ENCODE data around the gene PDP2.

PDP2 gene

GRCh38 chr16:66916518-66916917 lies 36.2 kb downstream of the PDP2 start:
- peaks cover 0 to 15% (median 12%) of the 10 kb centered on the region in 5 experiments for H3K27me3 ChIP-seq (replicated peaks in 2 of 5; ENCODE audit: control insufficient read depth in 4 of 5, insufficient read depth in 5 of 5, low read length in 4 of 5)
- H3K9me3 ChIP-seq (ENCODE audit: control extremely low read depth in 1 of 5, control insufficient read depth in 4 of 5, insufficient read depth in 2 of 5, low read depth in 1 of 5, low read length in 4 of 5), result no peaks in the 10 kb centered on the region
- POLR2A ChIA-PET, result no interaction called here
- no peaks in the 10 kb centered on the region for H3K4me1 ChIP-seq (ENCODE audit: control extremely low read depth in 1 of 4, control insufficient read depth in 4 of 4, insufficient read depth in 4 of 4, low read length in 3 of 4)
- no peaks in the 10 kb centered on the region for H3K36me3 ChIP-seq (ENCODE audit: control insufficient read depth in 4 of 4, insufficient read depth in 4 of 4, low read length in 3 of 4)
- CTCF ChIA-PET, result interaction anchor here (2.0 to 20.4 kb wide), 3 partner anchors 12 to 18 kb away, joined by 5 to 473 read pairs (median 17); no protein-coding TSS in a partner anchor
- 96% methylated on average over 6 of the region's 6 CpGs for WGBS (ENCODE audit: insufficient coverage)
- no peak overlapping the region for H3K4me3 ChIP-seq (ENCODE audit: control insufficient read depth in 1 of 7, extremely low read depth in 1 of 7, insufficient read depth in 4 of 7, low read depth in 2 of 7, low read length in 6 of 7)
- DNase-seq, result no peak
- no peak overlapping the region for H3K27ac ChIP-seq (ENCODE audit: insufficient read depth in 1 of 2, low read depth in 1 of 2, low read length in 2 of 2, poor library complexity in 1 of 2, severe bottlenecking in 2 of 2)

- Histone ChIP-seq H3K27ac (ENCODE audit: insufficient read depth in 1 of 2, low read depth in 1 of 2, low read length in 2 of 2, poor library complexity in 1 of 2, severe bottlenecking in 2 of 2) (no peak overlapping the region), H3K4me3 (ENCODE audit: control insufficient read depth in 1 of 7, extremely low read depth in 1 of 7, insufficient read depth in 4 of 7, low read depth in 2 of 7, low read length in 6 of 7) (no peak overlapping the region), H3K9me3 (ENCODE audit: control extremely low read depth in 1 of 5, control insufficient read depth in 4 of 5, insufficient read depth in 2 of 5, low read depth in 1 of 5, low read length in 4 of 5) (no peaks in the 10 kb centered on the region), H3K36me3 (ENCODE audit: control insufficient read depth in 4 of 4, insufficient read depth in 4 of 4, low read length in 3 of 4) (no peaks in the 10 kb centered on the region), H3K27me3 (replicated peaks in 2 of 5; ENCODE audit: control insufficient read depth in 4 of 5, insufficient read depth in 5 of 5, low read length in 4 of 5) (peaks cover 0 to 23% (median 16%) of the 10 kb centered on the region in 5 experiments), H3K4me1 (ENCODE audit: control extremely low read depth in 1 of 4, control insufficient read depth in 4 of 4, insufficient read depth in 4 of 4, low read length in 3 of 4) (no peaks in the 10 kb centered on the region)
- POLR2A ChIA-PET, result no interaction called here
- CTCF ChIA-PET, result interaction anchor here (0.9 to 20.4 kb wide), 4 partner anchors 13 to 267 kb away, joined by 3 to 473 read pairs (median 10); no protein-coding TSS in a partner anchor
- WGBS (ENCODE audit: insufficient coverage), result 93% methylated on average over 9 of the region's 9 CpGs
- DNase-seq, result no peak
These were observed 37.4 kb downstream of the PDP2 start for GRCh38 chr16:66917741-66918140.

GRCh38 chr16:66918355-66918754 lies 38.0 kb downstream of the PDP2 start:
- POLR2A ChIA-PET, result no interaction called here
- Histone ChIP-seq H3K4me1 (ENCODE audit: control extremely low read depth in 1 of 4, control insufficient read depth in 4 of 4, insufficient read depth in 4 of 4, low read length in 3 of 4) (no peaks in the 10 kb centered on the region), H3K9me3 (ENCODE audit: control extremely low read depth in 1 of 5, control insufficient read depth in 4 of 5, insufficient read depth in 2 of 5, low read depth in 1 of 5, low read length in 4 of 5) (no peaks in the 10 kb centered on the region), H3K4me3 (ENCODE audit: control insufficient read depth in 1 of 7, extremely low read depth in 1 of 7, insufficient read depth in 4 of 7, low read depth in 2 of 7, low read length in 6 of 7) (no peak overlapping the region), H3K27ac (ENCODE audit: insufficient read depth in 1 of 2, low read depth in 1 of 2, low read length in 2 of 2, poor library complexity in 1 of 2, severe bottlenecking in 2 of 2) (no peak overlapping the region), H3K36me3 (ENCODE audit: control insufficient read depth in 4 of 4, insufficient read depth in 4 of 4, low read length in 3 of 4) (no peaks in the 10 kb centered on the region), H3K27me3 (replicated peaks in 2 of 5; ENCODE audit: control insufficient read depth in 4 of 5, insufficient read depth in 5 of 5, low read length in 4 of 5) (peaks cover 0 to 25% (median 20%) of the 10 kb centered on the region in 5 experiments)
- DNase-seq, result no peak
- CTCF ChIA-PET, result interaction anchor here (0.9 to 20.4 kb wide), 5 partner anchors 9 to 268 kb away, joined by 3 to 473 read pairs (median 3); no protein-coding TSS in a partner anchor
- WGBS (ENCODE audit: insufficient coverage), result 91% methylated on average over 5 of the region's 6 CpGs

GRCh38 chr16:66918803-66919568 lies 38.7 kb downstream of the PDP2 start, which contains the start of gene CDH16:
Gene CDH16, minus strand, starts transcription at chr16:66918885. Its CDS starts 820 bp downstream, at chr16:66918065.
- no peak for DNase-seq
- Histone ChIP-seq H3K4me1 (ENCODE audit: control extremely low read depth in 1 of 4, control insufficient read depth in 4 of 4, insufficient read depth in 4 of 4, low read length in 3 of 4) (no peaks in the 10 kb centered on the region), H3K27me3 (replicated peaks in 2 of 5; ENCODE audit: control insufficient read depth in 4 of 5, insufficient read depth in 5 of 5, low read length in 4 of 5) (peaks cover 0 to 32% (median 25%) of the 10 kb centered on the region in 5 experiments), H3K36me3 (ENCODE audit: control insufficient read depth in 4 of 4, insufficient read depth in 4 of 4, low read length in 3 of 4) (no peaks in the 10 kb centered on the region), H3K27ac (ENCODE audit: insufficient read depth in 1 of 2, low read depth in 1 of 2, low read length in 2 of 2, poor library complexity in 1 of 2, severe bottlenecking in 2 of 2) (no peak within 1 kb of the TSS), H3K4me3 (ENCODE audit: control insufficient read depth in 1 of 7, extremely low read depth in 1 of 7, insufficient read depth in 4 of 7, low read depth in 2 of 7, low read length in 6 of 7) (no peak within 1 kb of the TSS), H3K9me3 (ENCODE audit: control extremely low read depth in 1 of 5, control insufficient read depth in 4 of 5, insufficient read depth in 2 of 5, low read depth in 1 of 5, low read length in 4 of 5) (no peaks in the 10 kb centered on the region)
- ChIA-PET CTCF (interaction anchor here (0.7 to 20.4 kb wide), 7 partner anchors 8 to 88 kb away, joined by 3 to 473 read pairs (median 4); partner anchors contain the start of genes CIAO2B and NAE1), POLR2A (no interaction called here)
- 92% methylated on average over 6 of the region's 7 CpGs for WGBS (ENCODE audit: insufficient coverage)

- peaks cover 0 to 2% (median 2%) of the 10 kb centered on the region in 4 experiments for H3K4me1 ChIP-seq (ENCODE audit: control extremely low read depth in 1 of 4, control insufficient read depth in 4 of 4, insufficient read depth in 4 of 4, low read length in 3 of 4)
- ChIA-PET CTCF (interaction anchor here (0.7 to 20.4 kb wide), 7 partner anchors 9 to 184 kb away, joined by 3 to 473 read pairs (median 4); partner anchors contain the start of genes CIAO2B and NAE1), POLR2A (interaction anchor here (0.6 kb wide), 1 partner anchor 29 kb away, joined by 3 read pairs; no protein-coding TSS in a partner anchor)
- 100% methylated on average over 3 of the region's 5 CpGs for WGBS (ENCODE audit: insufficient coverage)
- H3K27ac ChIP-seq (ENCODE audit: insufficient read depth in 1 of 2, low read depth in 1 of 2, low read length in 2 of 2, poor library complexity in 1 of 2, severe bottlenecking in 2 of 2), result no peak overlapping the region
- H3K9me3 ChIP-seq (ENCODE audit: control extremely low read depth in 1 of 5, control insufficient read depth in 4 of 5, insufficient read depth in 2 of 5, low read depth in 1 of 5, low read length in 4 of 5), result no peaks in the 10 kb centered on the region
- H3K27me3 ChIP-seq (replicated peaks in 2 of 5; ENCODE audit: control insufficient read depth in 4 of 5, insufficient read depth in 5 of 5, low read length in 4 of 5), result peaks cover 0 to 39% (median 28%) of the 10 kb centered on the region in 5 experiments
- DNase-seq, result no peak
- no peak overlapping the region for H3K4me3 ChIP-seq (ENCODE audit: control insufficient read depth in 1 of 7, extremely low read depth in 1 of 7, insufficient read depth in 4 of 7, low read depth in 2 of 7, low read length in 6 of 7)
- no peaks in the 10 kb centered on the region for H3K36me3 ChIP-seq (ENCODE audit: control insufficient read depth in 4 of 4, insufficient read depth in 4 of 4, low read length in 3 of 4)
These were observed 39.4 kb downstream of the PDP2 start for GRCh38 chr16:66919569-66920298.

- H3K27ac ChIP-seq (ENCODE audit: insufficient read depth in 1 of 2, low read depth in 1 of 2, low read length in 2 of 2, poor library complexity in 1 of 2, severe bottlenecking in 2 of 2), result no peak overlapping the region
- no peak for DNase-seq
- peaks cover 0 to 43% (median 28%) of the 10 kb centered on the region in 5 experiments for H3K27me3 ChIP-seq (replicated peaks in 2 of 5; ENCODE audit: control insufficient read depth in 4 of 5, insufficient read depth in 5 of 5, low read length in 4 of 5)
- ChIA-PET CTCF (interaction anchor here (1.4 to 20.4 kb wide), 7 partner anchors 11 to 183 kb away, joined by 3 to 473 read pairs (median 6); partner anchors contain the start of genes CIAO2B and NAE1), POLR2A (interaction anchor here (0.6 kb wide), 1 partner anchor 30 kb away, joined by 3 read pairs; no protein-coding TSS in a partner anchor)
- WGBS (ENCODE audit: insufficient coverage), result 50% methylated on average over 2 of the region's 2 CpGs
- peaks cover 0 to 7% (median 7%) of the 10 kb centered on the region in 4 experiments for H3K4me1 ChIP-seq (ENCODE audit: control extremely low read depth in 1 of 4, control insufficient read depth in 4 of 4, insufficient read depth in 4 of 4, low read length in 3 of 4)
- H3K4me3 ChIP-seq (ENCODE audit: control insufficient read depth in 1 of 7, extremely low read depth in 1 of 7, insufficient read depth in 4 of 7, low read depth in 2 of 7, low read length in 6 of 7), result no peak overlapping the region
- H3K36me3 ChIP-seq (ENCODE audit: control insufficient read depth in 4 of 4, insufficient read depth in 4 of 4, low read length in 3 of 4), result no peaks in the 10 kb centered on the region
- H3K9me3 ChIP-seq (ENCODE audit: control extremely low read depth in 1 of 5, control insufficient read depth in 4 of 5, insufficient read depth in 2 of 5, low read depth in 1 of 5, low read length in 4 of 5), result no peaks in the 10 kb centered on the region
These were observed 39.9 kb downstream of the PDP2 start for GRCh38 chr16:66920299-66920590.

Data from common myeloid progenitor, CD34-positive (primary cell).